Esophagus squamous epithelium (tissue), 5 donors: ENCODE measurements around the gene GDI2. TPM values are rescaled to one million over a fixed set of nuclear protein-coding genes. Genes with fewer than 3 reads are reported as not detected.

Experiments
- DNase-seq: peaks from one replicate; lab custom pipeline; 2025; lab: John Stamatoyannopoulos, UW
- H3K27ac ChIP-seq, 4 donors: fragments of 200-600 bp; sonication (generic); one replicate each; pipeline ENCODE4 v1.5.1; 2016 to 2019; ENCODE audit warnings: mild to moderate bottlenecking in 1 of 4
- H3K27me3 ChIP-seq, 4 donors: fragments of 200-600 bp; sonication (generic); 1 replicate in 3 of 4; 2 replicates in 1 of 4; pipeline versions ENCODE4 v1.5.1 to v1.6.0; 2017 to 2021; ENCODE audit warnings: antibody characterized with exemption in 1 of 4
- H3K36me3 ChIP-seq, 3 donors: fragments of 200-600 bp; sonication (generic); one replicate each; pipeline ENCODE4 v1.5.1; 2016 to 2019
- H3K4me1 ChIP-seq, 3 donors: fragments of 200-600 bp; sonication (generic); one replicate each; pipeline ENCODE4 v1.5.1; 2017 to 2019
- H3K4me3 ChIP-seq, 4 donors: fragments of 200-600 bp; sonication (generic); 1 replicate in 3 of 4; 2 replicates in 1 of 4; pipeline ENCODE4 v1.5.1; 2016 to 2019; ENCODE audit warnings: mild to moderate bottlenecking in 2 of 4, moderate library complexity in 1 of 4
- H3K9me3 ChIP-seq, 3 donors: fragments of 200-600 bp; sonication (generic); one replicate each; pipeline ENCODE4 v1.5.1; 2016 to 2019
- POLR2A ChIP-seq, 4 donors: fragments of 450-650 bp; IDR thresholded peaks; one replicate each; pipeline ENCODE4 v1.6.1; 2017; ENCODE audit warnings: antibody characterized with exemption in 4 of 4, mild to moderate bottlenecking in 4 of 4, moderate library complexity in 3 of 4
- WGBS, 2 donors: methylation state at CpG; one replicate each; pipeline ENCODE4 v1.1.5; 2018; 5-methylcytosine and 5-hydroxymethylcytosine counted together
- intact Hi-C: fragments of 100-400 bp; cut with DNase I; formaldehyde crosslinking; loops from one replicate; pipeline ENCODE4 v1.15.0; 2022
- total RNA-seq, 4 donors: library from RNA; depleted of rRNA; stranded (reverse); fragments of >200 nt; gene quantifications; one replicate each; pipeline ENCODE4 v1.1.0, GENCODE V29; 2016
- TF ChIP-seq, protein P1 (sequence below), 6 experiments: fragments of 450-650 bp in 4 of 6; fragments of 200-600 bp in 2 of 6; sonication (generic) in 2 of 6; IDR thresholded peaks; one replicate each; pipeline ENCODE4 v1.5.1; 2016 to 2019; ENCODE audit warnings: antibody characterized with exemption in 6 of 6, mild to moderate bottlenecking in 4 of 6, moderate library complexity in 4 of 6
- donor health status: DM: yes; HTN: yes; CAD: no.

GDI2 gene
- total RNA-seq = 100 to 1,000 TPM; 153 to 299 (median 257) TPM

DNA sequence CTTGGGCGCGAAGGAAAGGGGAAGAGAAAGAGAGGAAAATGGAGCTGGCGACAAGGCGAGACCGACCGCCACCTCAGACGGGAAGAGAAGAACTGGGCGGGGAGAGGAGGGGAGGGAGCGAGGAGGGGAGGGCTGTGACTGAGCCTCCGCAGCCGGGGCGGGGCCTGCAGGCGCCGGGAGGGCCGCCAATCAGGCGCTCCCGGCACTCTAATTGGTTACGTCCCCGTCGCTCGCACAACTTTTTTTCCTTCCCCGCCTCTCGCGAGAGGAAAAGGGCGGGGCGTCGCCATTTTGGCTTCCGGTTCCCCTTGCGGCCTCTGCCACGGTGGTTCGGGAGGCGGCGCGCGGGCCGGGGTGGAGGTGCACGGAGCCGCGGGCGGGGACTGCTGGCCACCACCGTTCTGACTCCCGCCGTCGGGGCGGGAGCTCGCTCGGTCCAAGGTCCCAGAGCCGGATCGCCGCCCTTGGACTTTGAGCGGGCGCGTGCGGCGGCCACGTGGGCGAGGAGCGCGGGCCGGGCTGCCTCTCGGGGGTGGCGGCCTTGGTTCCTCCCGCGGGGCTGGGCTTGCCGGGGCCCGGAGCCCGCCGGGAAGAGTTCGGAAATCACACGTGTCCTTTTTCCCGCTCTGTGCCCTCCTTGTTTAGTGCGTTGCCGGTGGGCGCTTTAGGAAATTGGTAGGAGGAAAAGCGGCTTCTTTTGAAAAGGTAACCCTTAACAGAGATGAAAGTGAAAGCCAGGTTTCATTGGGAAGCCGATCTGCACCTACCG lies at the start of gene GDI2:
TSS of gene GDI2 (minus strand) at position 94 of the 769 bp plus-strand sequence. CDS start 176 bp downstream, outside the sequence.
- TF ChIP-seq, protein P1, sequence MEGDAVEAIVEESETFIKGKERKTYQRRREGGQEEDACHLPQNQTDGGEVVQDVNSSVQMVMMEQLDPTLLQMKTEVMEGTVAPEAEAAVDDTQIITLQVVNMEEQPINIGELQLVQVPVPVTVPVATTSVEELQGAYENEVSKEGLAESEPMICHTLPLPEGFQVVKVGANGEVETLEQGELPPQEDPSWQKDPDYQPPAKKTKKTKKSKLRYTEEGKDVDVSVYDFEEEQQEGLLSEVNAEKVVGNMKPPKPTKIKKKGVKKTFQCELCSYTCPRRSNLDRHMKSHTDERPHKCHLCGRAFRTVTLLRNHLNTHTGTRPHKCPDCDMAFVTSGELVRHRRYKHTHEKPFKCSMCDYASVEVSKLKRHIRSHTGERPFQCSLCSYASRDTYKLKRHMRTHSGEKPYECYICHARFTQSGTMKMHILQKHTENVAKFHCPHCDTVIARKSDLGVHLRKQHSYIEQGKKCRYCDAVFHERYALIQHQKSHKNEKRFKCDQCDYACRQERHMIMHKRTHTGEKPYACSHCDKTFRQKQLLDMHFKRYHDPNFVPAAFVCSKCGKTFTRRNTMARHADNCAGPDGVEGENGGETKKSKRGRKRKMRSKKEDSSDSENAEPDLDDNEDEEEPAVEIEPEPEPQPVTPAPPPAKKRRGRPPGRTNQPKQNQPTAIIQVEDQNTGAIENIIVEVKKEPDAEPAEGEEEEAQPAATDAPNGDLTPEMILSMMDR (IDR thresholded peaks at IDR 0.05) = peak in 3 of 6 experiments; percentile 12 to 23 (median 22)
- peak in 2 of 4 donors; percentile 91 for TF ChIP-seq POLR2A (IDR thresholded peaks at IDR 0.05)
- intact Hi-C loops = no loop called here
- H3K27me3 ChIP-seq = no peaks in the 10 kb centered on the region
- H3K4me1 ChIP-seq = peaks cover 9 to 51% (median 22%) of the 10 kb centered on the region in 3 donors
- peak; percentile 84 for DNase-seq
- peak within 1 kb of the TSS; percentile 96 to 100 (median 98) for H3K27ac ChIP-seq
- no peaks in the 10 kb centered on the region for H3K9me3 ChIP-seq
- no peaks in the 10 kb centered on the region for H3K36me3 ChIP-seq
- 0% methylated on average over 19 to 35 of the region's 77 CpGs for WGBS, 2 donors
- peak within 1 kb of the TSS; percentile 87 to 97 (median 96) for H3K4me3 ChIP-seq

DNA sequence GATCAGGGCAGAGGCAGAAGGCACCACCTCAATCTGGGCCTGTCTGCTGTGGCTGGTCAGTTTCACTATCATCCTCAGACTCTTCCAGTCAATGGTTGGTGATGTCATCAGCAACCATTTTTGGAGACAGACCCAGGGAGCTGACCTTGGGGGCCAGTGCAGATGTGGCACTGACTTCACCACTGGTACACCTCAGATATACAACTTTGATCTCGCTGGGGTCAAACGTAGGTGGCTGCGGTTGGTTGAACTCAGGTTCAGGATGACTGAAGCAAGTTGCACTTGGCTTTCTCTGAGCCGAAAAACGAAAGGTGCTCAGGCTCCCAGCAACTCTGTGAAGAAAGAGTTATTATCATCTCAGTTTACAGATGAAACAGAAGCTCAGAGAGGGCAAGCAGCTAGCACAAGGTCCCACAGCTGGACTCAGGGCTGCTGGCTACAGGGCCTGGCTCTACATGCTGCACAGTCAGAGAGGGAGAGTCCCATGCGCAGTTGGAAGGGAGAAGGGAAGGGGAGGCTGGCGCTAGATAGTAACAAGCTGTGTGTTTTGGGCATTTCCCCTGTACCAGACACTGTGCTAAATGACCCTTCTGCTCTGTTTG lies 49.2 kb upstream of the GDI2 start:
- 69 to 84% methylated on average over 6 to 7 of the region's 7 CpGs for WGBS, 2 donors
- Histone ChIP-seq H3K36me3 (peaks cover 0 to 13% (median 0%) of the 10 kb centered on the region in 3 donors), H3K4me1 (peaks cover 0 to 6% (median 0%) of the 10 kb centered on the region in 3 donors), H3K27me3 (no peaks in the 10 kb centered on the region), H3K4me3 (no peak overlapping the region), H3K9me3 (no peaks in the 10 kb centered on the region), H3K27ac (no peak overlapping the region)
- no peak for TF ChIP-seq POLR2A (IDR thresholded peaks at IDR 0.05)
- TF ChIP-seq, protein P1 (IDR thresholded peaks at IDR 0.05) = no peak
- no peak for DNase-seq
- intact Hi-C loops = no loop called here

DNA sequence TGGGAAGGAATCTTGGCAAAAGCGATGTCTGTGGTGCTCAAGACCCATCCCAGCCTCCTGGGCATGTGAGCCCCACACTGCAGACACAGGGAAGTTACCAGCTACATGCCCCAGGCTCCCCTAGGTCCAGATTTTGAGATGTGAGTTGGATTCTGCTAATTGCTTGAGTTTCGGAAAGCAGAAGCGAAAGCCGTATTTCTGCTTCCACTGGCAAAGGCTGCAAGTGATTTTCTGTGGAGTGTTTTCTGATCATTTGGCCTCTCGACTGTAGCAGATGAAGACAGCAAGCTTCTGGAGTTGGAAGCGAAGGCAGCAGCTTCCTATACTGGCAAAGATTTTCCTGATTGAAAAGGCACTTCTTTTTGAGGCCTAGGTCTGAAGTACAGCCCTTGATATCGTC lies 46.8 kb upstream of the GDI2 start:
- Histone ChIP-seq H3K9me3 (no peaks in the 10 kb centered on the region), H3K27ac (no peak overlapping the region), H3K36me3 (peaks cover 0 to 13% (median 0%) of the 10 kb centered on the region in 3 donors), H3K4me3 (no peak overlapping the region), H3K27me3 (no peaks in the 10 kb centered on the region), H3K4me1 (no peaks in the 10 kb centered on the region)
- TF ChIP-seq POLR2A (IDR thresholded peaks at IDR 0.05) = no peak
- TF ChIP-seq, protein P1 (IDR thresholded peaks at IDR 0.05) = no peak
- no peak for DNase-seq
- intact Hi-C loops = no loop called here
- WGBS, 2 donors = 77 to 81% methylated on average over 7 of the region's 7 CpGs

DNA sequence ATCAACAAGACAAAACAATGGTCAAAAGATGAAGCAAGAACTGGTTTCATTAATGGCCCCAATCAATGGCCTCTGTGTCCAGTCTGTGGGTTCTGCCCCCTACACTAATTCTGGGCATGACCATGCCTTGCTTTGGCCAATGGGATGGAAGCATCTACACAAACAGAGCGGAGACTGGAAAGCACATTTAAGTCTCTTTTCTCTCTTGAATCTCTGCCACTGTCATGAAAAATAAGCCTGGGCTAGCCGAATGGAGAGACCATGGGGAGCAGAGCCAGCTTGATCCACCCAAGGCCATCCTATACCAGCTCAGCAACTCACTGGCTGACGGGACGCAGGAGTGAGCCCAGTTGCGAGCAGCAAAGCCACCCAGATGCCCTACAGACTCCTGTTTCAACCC lies 45.6 kb upstream of the GDI2 start:
- intact Hi-C loops = no loop called here
- WGBS, 2 donors = 86 to 100% methylated on average over 5 of the region's 5 CpGs

More for the DNA sequence above, 45.6 kb upstream of the GDI2 start:
- no peak for TF ChIP-seq POLR2A (IDR thresholded peaks at IDR 0.05)
- TF ChIP-seq, protein P1 (IDR thresholded peaks at IDR 0.05) = no peak
- no peaks in the 10 kb centered on the region for H3K9me3 ChIP-seq
- H3K27ac ChIP-seq = no peak overlapping the region
- H3K4me1 ChIP-seq = no peaks in the 10 kb centered on the region
- H3K4me3 ChIP-seq = no peak overlapping the region
- no peak for DNase-seq
- H3K36me3 ChIP-seq = peaks cover 0 to 7% (median 0%) of the 10 kb centered on the region in 3 donors
- H3K27me3 ChIP-seq = no peaks in the 10 kb centered on the region
